ENCODE results near the gene TBX1. TPM values are rescaled to one million over a fixed set of nuclear protein-coding genes. Genes with fewer than 3 reads are reported as not detected.
A peak's percentile ranks its signal among the peaks of the same experiment; 100 is the strongest.

TBX1 gene
- total RNA-seq, 2 donors from 2014 or later = 1.6 to 1.9 TPM

GRCh38 chr22:19759427-19760057, 1.0 kb upstream of the TBX1 start:
- no peak for DNase-seq
- intact Hi-C loops (cut with DNase I, micrococcal nuclease) = loop anchor here in 1 of 2 donors (10.0 kb wide), 1 partner anchor 65 kb away; no protein-coding TSS in a partner anchor
- ATAC-seq = no peak

DNA sequence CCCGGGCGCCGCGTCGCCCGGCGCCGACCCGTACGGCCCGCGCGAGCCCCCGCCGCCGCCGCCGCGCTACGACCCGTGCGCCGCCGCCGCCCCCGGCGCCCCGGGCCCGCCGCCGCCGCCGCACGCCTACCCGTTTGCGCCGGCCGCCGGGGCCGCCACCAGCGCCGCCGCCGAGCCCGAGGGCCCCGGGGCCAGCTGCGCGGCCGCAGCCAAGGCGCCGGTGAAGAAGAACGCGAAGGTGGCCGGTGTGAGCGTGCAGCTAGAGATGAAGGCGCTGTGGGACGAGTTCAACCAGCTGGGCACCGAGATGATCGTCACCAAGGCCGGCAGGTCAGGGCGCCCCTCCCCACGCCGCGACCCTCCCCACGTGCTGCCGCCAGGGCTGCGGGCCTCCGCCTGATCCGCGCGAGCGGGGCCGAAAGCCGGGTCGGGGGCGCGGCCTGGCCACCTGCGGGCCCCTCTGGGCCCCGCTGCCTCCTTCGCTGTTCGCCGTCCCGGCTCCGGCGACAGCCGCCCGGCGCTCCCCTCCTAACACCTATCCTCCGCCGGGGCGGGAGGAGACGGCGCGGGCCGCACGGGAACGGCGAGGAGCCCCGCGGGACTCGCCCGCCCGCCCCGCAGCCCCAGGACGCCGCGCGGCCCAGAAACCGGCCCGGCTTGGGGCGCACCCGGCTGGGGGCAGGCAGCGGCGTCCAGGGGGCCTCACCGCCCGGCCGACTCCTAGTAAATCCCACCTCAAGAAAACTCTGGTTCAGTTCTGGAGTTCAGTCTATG, 560 bp downstream of the TBX1 start:
- DNase-seq (no peak), ATAC-seq (no peak)
- intact Hi-C loops (cut with DNase I, micrococcal nuclease) = loop anchor here in 1 of 2 donors (10.0 kb wide), 1 partner anchor 64 kb away; no protein-coding TSS in a partner anchor

- DNase-seq (no peak), ATAC-seq (no peak)
- intact Hi-C loops (cut with DNase I, micrococcal nuclease) = loop anchor here in 1 of 2 donors (10.0 kb wide), 1 partner anchor 63 kb away; no protein-coding TSS in a partner anchor
Measured at GRCh38 chr22:19761725-19762567, 1.4 kb downstream of the TBX1 start.

DNA sequence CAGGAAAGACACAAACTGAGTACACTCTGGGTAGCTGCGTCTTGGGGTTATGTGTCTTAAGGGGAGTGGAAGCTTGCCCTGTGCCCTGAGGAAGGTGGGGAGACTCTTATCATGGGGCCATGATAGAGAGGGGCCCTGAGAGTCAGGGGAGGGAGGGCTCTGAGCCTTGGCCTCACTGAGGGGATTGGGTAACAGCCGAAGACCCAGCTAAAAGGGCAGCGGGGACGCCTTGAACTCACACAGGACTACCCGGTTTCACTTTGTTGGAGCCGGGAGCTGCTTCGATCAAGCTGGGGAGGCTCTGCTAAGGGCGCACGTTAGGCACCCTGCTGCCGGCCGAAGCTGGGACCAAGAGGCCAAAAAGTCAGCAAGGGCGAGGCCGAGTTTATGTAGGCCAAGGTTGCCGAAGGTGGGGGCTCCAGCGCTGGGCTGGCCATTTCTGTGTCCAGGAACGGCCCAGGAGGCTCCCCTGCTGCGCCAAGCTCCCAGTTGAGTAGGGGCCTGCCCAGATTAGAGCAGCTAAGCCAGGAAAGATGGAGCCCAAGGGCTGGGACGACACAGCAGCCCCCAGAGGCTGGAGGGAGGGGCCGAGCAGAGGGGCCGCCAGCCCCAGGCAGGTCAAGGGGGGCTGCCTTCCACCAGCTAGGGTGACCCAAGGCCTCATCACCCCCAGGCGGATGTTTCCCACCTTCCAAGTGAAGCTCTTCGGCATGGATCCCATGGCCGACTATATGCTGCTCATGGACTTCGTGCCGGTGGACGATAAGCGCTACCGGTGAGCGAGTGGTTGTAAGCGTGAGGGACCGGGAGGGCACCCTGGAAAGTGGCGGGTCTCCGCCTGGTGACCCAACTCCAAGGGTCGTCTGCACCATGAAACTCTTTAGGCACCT, 2.2 kb downstream of the TBX1 start:
- DNase-seq (no peak), ATAC-seq (no peak)
- intact Hi-C loops (cut with DNase I, micrococcal nuclease) = loop anchor here in 1 of 2 donors (10.0 kb wide), 1 partner anchor 62 kb away; no protein-coding TSS in a partner anchor

DNA sequence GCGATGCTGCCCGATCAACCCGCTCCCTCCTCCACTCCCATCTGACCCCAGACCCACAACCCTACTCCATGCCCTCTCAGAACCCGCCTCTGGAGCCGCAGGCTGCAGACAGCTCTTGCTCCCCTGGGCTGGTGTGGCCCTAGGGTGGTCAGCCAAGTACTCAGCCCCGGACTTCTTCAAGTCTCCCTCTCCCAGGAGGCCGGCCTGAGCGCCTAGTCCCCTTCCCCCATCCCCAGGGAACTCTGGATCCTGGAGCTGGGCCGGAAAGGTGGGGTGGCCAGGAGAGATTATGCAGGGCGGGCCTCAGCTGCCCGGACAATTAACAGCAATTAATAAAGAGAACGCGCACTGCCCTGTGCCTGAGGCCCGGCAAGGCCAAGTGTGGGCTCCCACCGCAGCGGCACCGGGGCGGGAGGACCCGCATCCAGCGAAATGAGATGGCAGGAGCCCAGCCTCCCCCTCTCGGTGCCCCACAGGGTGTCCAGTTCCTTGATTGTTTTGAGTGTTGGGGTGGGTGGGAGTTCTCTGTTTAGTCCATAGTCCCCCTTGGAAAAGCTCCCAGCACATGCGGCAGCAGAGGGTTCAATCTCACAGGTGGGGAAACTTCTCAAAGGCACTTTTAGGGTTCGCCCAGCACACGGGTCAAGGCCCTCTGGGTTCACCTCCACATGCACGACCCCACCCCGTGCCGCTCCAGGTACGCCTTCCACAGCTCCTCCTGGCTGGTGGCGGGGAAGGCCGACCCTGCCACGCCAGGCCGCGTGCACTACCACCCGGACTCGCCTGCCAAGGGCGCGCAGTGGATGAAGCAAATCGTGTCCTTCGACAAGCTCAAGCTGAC, 3.1 kb downstream of the TBX1 start:
- intact Hi-C loops (cut with DNase I, micrococcal nuclease) = loop anchor here in 1 of 2 donors (10.0 kb wide), 1 partner anchor 61 kb away; no protein-coding TSS in a partner anchor
- ATAC-seq (no peak), DNase-seq (no peak)

GRCh38 chr22:19764299-19764593, 3.7 kb downstream of the TBX1 start:
- no peak for DNase-seq
- ATAC-seq = no peak
- intact Hi-C loops (cut with DNase I, micrococcal nuclease) = loop anchor here in 1 of 2 donors (10.0 kb wide), 1 partner anchor 61 kb away; no protein-coding TSS in a partner anchor

DNA sequence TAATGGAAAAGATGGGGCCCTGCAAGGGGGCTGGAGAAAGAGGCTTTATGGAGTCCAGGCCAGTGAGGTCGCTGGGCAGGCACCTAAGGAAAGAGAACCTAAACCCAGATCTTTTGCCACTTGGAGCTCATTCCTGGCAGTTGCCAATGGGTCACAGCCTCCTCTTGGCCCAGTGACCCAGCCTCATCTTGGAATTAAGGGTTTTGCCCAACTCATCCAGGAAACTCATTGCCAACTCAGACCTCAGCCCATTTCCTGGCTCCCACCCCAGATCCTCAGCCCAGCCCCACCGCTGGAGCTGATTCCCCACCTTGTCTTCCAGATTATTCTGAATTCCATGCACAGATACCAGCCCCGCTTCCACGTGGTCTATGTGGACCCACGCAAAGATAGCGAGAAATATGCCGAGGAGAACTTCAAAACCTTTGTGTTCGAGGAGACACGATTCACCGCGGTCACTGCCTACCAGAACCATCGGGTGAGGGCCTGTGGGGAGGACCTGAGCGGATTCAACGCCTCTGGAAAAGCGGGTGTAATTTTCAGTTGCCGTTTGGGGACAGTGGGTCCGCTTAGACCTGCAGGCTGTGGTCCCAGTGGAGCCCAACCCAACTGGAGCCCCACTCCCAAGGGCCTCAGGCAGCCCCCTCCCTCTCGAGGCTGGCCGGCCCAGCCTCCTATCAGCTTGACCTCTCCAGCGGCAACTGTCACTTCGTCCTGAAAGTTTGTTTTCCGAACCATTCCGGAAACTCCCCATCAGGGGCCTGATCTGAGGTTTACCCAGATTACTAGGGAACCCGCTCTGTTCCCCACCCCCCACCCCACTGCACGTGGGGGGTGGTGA, 4.3 kb downstream of the TBX1 start:
- no peak for DNase-seq
- intact Hi-C loops (cut with DNase I, micrococcal nuclease) = loop anchor here in 1 of 2 donors (10.0 kb wide), 1 partner anchor 60 kb away; no protein-coding TSS in a partner anchor

GRCh38 chr22:19765477-19766239, 5.1 kb downstream of the TBX1 start:
- DNase-seq (peak in 1 of 2 donors; percentile 28), ATAC-seq (peak; percentile 57)
- intact Hi-C loops (cut with DNase I, micrococcal nuclease) = loop anchor here in 1 of 2 donors (10.0 kb wide), 1 partner anchor 59 kb away; no protein-coding TSS in a partner anchor

More for the DNA sequence above, 4.3 kb downstream of the TBX1 start:
- no peak for ATAC-seq

DNA sequence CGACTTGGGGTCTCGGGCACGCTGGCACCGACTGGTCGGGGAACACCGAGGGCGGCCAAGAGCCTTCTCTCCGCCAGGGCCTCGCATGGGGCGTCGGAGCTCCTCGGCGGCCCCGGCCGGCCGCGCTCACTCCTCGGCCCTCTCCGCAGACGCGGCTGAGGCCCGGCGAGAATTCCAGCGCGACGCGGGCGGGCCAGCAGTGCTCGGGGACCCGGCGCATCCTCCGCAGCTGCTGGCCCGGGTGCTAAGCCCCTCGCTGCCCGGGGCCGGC, 5.6 kb downstream of the TBX1 start:
- DNase-seq (no peak), ATAC-seq (no peak)
- intact Hi-C loops (cut with DNase I, micrococcal nuclease) = loop anchor here in 1 of 2 donors (10.0 kb wide), 1 partner anchor 59 kb away; no protein-coding TSS in a partner anchor

- peak; percentile 42 to 79 for DNase-seq
- ATAC-seq = peak; percentile 83
- intact Hi-C loops (cut with DNase I, micrococcal nuclease) = loop anchor here in 1 of 2 donors (10.0 kb wide), 1 partner anchor 58 kb away; no protein-coding TSS in a partner anchor
Measured at GRCh38 chr22:19766511-19767426, 6.2 kb downstream of the TBX1 start.

GRCh38 chr22:19767427-19768341, 7.1 kb downstream of the TBX1 start:
- intact Hi-C loops (cut with DNase I, micrococcal nuclease) = loop anchor here in 1 of 2 donors (10.0 kb wide), 1 partner anchor 57 kb away; no protein-coding TSS in a partner anchor
- ATAC-seq = peak; percentile 6
- no peak for DNase-seq

- ATAC-seq = no peak
- no peak for DNase-seq
- intact Hi-C loops (cut with DNase I, micrococcal nuclease) = loop anchor here in 1 of 2 donors (10.0 kb wide), 1 partner anchor 55 kb away; no protein-coding TSS in a partner anchor
Measured at GRCh38 chr22:19769393-19769715, 8.8 kb downstream of the TBX1 start.

GRCh38 chr22:19770349-19771220, 10.0 kb downstream of the TBX1 start:
- intact Hi-C loops (cut with DNase I, micrococcal nuclease) = no loop called here
- ATAC-seq (no peak), DNase-seq (no peak)
